ENCODE results near the gene POLG2. TPM values are rescaled to one million over a fixed set of nuclear protein-coding genes. Genes with fewer than 3 reads are reported as not detected.
A peak's percentile ranks its signal among the peaks of the same experiment; 100 is the strongest.

Gene POLG2
- total RNA-seq, 1 experiment from 2014 or later, result 42.7 TPM

DNA sequence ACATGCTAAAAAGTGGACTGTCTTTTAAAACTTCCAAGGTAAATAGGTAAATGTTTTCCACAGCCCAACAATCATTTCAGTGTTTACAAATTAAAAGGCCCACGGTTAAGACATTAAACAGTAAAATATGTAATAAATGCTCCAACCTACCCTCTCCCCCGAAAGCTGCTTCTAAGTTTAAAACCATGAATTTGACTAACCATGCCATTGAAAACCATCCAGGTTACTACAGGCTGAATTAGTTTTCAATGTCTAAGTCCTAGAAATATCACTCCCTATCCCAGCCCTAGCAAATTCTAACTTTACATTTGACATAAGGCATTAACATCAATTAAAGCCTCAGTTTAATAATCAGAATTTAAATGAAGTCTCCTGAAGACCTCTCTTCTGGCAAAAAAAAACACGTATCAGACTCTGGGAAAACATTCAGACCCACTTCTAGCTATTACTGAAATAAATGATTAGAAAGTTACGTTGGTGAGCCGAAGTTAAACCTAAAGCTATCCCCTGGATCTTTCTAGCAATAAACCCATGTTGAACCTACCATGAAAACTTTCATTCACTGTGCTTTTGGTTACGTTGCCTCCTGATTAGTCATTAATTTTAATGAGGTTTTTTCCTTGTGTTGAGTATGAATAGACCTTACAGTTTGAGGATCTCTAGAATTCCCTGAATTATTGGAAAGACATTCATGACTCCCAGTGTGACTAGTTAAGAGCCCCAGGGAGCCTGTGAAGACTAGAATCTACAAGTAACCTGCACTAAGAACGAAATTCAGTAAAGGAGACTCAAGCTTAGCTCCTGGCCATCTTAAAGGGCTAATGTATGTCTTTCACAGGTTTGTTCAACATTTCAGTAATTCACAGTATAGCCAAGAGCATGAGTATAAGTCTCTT, 1.7 kb upstream of the POLG2 start (continued):
- TF ChIP-seq RORB (CRISPR knock-in tag; IDR thresholded peaks at IDR 0.05) (0 out of 2 replicates have a peak, but pooled peaks have one; percentile 4), GTF2I (CRISPR knock-in tag; conservative IDR thresholded peaks at IDR 0.05) (no peak; the same call in 1 of the 2 replicates), TP53 (CRISPR knock-in tag; IDR thresholded peaks at IDR 0.05) (no peak), PRRX2 (CRISPR knock-in tag; IDR thresholded peaks at IDR 0.05) (0 out of 2 replicates have a peak, but pooled peaks have one; percentile 30), ZNF219 (CRISPR knock-in tag; IDR thresholded peaks at IDR 0.05; ENCODE audit: borderline replicate concordance) (no peak), MXD4 (CRISPR knock-in tag; IDR thresholded peaks at IDR 0.05; ENCODE audit: borderline replicate concordance) (no peak), JUN (CRISPR knock-in tag; IDR thresholded peaks at IDR 0.05) (no peak), TCF7 (CRISPR knock-in tag; IDR thresholded peaks at IDR 0.05; ENCODE audit: low read depth) (no peak), CREM (CRISPR knock-in tag; IDR thresholded peaks at IDR 0.05) (no peak), SOX15 (CRISPR knock-in tag; IDR thresholded peaks at IDR 0.05) (no peak), CREB1 (CRISPR knock-in tag; IDR thresholded peaks at IDR 0.05) (no peak), NFATC4 (CRISPR knock-in tag; IDR thresholded peaks at IDR 0.05) (peak; percentile 81), RELA (CRISPR knock-in tag; IDR thresholded peaks at IDR 0.05; ENCODE audit: borderline replicate concordance) (no peak), GABPB1 (CRISPR knock-in tag; IDR thresholded peaks at IDR 0.05) (no peak), JAZF1 (CRISPR knock-in tag; IDR thresholded peaks at IDR 0.05) (no peak), ZNF416 (CRISPR knock-in tag; IDR thresholded peaks at IDR 0.05) (peak; percentile 85), ZNF671 (CRISPR knock-in tag; IDR thresholded peaks at IDR 0.05) (peak; percentile 85; the same call in 1 of the 2 replicates), SMAD3 (CRISPR knock-in tag; IDR thresholded peaks at IDR 0.05; ENCODE audit: borderline replicate concordance) (no peak), TEAD4 (CRISPR knock-in tag; IDR thresholded peaks at IDR 0.05) (no peak), NFE2L1 (CRISPR knock-in tag; IDR thresholded peaks at IDR 0.05) (no peak), FOXP1 (CRISPR knock-in tag; IDR thresholded peaks at IDR 0.05; ENCODE audit: borderline replicate concordance) (no peak)
- TF ChIP-seq, protein P1, sequence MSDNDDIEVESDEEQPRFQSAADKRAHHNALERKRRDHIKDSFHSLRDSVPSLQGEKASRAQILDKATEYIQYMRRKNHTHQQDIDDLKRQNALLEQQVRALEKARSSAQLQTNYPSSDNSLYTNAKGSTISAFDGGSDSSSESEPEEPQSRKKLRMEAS (CRISPR knock-in tag; IDR thresholded peaks at IDR 0.05), result no peak
- TF ChIP-seq, protein P2, sequence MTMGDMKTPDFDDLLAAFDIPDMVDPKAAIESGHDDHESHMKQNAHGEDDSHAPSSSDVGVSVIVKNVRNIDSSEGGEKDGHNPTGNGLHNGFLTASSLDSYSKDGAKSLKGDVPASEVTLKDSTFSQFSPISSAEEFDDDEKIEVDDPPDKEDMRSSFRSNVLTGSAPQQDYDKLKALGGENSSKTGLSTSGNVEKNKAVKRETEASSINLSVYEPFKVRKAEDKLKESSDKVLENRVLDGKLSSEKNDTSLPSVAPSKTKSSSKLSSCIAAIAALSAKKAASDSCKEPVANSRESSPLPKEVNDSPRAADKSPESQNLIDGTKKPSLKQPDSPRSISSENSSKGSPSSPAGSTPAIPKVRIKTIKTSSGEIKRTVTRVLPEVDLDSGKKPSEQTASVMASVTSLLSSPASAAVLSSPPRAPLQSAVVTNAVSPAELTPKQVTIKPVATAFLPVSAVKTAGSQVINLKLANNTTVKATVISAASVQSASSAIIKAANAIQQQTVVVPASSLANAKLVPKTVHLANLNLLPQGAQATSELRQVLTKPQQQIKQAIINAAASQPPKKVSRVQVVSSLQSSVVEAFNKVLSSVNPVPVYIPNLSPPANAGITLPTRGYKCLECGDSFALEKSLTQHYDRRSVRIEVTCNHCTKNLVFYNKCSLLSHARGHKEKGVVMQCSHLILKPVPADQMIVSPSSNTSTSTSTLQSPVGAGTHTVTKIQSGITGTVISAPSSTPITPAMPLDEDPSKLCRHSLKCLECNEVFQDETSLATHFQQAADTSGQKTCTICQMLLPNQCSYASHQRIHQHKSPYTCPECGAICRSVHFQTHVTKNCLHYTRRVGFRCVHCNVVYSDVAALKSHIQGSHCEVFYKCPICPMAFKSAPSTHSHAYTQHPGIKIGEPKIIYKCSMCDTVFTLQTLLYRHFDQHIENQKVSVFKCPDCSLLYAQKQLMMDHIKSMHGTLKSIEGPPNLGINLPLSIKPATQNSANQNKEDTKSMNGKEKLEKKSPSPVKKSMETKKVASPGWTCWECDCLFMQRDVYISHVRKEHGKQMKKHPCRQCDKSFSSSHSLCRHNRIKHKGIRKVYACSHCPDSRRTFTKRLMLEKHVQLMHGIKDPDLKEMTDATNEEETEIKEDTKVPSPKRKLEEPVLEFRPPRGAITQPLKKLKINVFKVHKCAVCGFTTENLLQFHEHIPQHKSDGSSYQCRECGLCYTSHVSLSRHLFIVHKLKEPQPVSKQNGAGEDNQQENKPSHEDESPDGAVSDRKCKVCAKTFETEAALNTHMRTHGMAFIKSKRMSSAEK (CRISPR knock-in tag; IDR thresholded peaks at IDR 0.05; ENCODE audit: borderline replicate concordance), result peak; percentile 60; the same call in 1 of the 2 replicates
- TF ChIP-seq, protein P3, sequence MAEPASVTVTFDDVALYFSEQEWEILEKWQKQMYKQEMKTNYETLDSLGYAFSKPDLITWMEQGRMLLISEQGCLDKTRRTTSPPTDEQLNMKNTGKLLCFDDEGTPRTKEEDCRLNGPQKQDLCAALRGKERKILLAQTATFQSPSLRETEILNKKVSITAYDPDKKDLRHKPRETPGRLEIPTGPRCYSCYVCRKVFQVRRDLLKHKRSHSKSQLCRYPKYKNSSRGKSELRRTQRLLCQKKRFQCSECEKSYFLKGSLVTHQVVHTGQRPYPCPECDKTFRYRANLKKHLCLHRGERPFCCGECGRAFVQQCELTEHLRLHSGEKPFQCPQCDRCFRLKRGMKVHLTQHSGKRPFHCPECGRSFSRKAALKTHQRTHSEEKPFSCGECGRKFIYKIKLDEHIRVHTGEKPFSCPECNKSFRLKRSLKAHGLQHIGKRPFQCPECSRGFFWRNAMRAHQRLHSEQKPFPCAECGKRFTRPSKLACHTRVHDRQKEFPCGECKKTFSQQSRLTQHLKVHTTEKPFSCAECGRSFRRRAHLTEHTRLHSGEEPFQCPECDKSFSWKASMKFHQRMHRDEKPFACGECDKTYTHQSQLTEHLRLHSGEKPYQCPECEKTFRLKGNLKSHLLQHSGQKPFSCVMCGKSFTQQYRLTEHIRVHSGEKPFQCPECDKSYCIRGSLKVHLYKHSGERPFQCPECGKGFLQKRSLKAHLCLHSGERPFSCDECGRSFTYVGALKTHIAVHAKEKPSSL (CRISPR knock-in tag; conservative IDR thresholded peaks at IDR 0.05), result peak; percentile 85
- TF ChIP-seq, protein P4, sequence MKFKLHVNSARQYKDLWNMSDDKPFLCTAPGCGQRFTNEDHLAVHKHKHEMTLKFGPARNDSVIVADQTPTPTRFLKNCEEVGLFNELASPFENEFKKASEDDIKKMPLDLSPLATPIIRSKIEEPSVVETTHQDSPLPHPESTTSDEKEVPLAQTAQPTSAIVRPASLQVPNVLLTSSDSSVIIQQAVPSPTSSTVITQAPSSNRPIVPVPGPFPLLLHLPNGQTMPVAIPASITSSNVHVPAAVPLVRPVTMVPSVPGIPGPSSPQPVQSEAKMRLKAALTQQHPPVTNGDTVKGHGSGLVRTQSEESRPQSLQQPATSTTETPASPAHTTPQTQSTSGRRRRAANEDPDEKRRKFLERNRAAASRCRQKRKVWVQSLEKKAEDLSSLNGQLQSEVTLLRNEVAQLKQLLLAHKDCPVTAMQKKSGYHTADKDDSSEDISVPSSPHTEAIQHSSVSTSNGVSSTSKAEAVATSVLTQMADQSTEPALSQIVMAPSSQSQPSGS (CRISPR knock-in tag; IDR thresholded peaks at IDR 0.05; ENCODE audit: borderline replicate concordance, low read depth), result no peak
- TF ChIP-seq, protein P5, sequence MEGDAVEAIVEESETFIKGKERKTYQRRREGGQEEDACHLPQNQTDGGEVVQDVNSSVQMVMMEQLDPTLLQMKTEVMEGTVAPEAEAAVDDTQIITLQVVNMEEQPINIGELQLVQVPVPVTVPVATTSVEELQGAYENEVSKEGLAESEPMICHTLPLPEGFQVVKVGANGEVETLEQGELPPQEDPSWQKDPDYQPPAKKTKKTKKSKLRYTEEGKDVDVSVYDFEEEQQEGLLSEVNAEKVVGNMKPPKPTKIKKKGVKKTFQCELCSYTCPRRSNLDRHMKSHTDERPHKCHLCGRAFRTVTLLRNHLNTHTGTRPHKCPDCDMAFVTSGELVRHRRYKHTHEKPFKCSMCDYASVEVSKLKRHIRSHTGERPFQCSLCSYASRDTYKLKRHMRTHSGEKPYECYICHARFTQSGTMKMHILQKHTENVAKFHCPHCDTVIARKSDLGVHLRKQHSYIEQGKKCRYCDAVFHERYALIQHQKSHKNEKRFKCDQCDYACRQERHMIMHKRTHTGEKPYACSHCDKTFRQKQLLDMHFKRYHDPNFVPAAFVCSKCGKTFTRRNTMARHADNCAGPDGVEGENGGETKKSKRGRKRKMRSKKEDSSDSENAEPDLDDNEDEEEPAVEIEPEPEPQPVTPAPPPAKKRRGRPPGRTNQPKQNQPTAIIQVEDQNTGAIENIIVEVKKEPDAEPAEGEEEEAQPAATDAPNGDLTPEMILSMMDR (IDR thresholded peaks at IDR 0.05), result no peak
- TF ChIP-seq, protein P6, sequence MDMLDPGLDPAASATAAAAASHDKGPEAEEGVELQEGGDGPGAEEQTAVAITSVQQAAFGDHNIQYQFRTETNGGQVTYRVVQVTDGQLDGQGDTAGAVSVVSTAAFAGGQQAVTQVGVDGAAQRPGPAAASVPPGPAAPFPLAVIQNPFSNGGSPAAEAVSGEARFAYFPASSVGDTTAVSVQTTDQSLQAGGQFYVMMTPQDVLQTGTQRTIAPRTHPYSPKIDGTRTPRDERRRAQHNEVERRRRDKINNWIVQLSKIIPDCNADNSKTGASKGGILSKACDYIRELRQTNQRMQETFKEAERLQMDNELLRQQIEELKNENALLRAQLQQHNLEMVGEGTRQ (CRISPR knock-in tag; IDR thresholded peaks at IDR 0.05), result no peak
- TF ChIP-seq, protein P7, sequence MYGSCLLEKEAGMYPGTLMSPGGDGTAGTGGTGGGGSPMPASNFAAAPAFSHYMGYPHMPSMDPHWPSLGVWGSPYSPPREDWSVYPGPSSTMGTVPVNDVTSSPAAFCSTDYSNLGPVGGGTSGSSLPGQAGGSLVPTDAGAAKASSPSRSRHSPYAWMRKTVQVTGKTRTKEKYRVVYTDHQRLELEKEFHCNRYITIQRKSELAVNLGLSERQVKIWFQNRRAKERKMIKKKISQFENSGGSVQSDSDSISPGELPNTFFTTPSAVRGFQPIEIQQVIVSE (CRISPR knock-in tag; IDR thresholded peaks at IDR 0.05; ENCODE audit: borderline replicate concordance), result peak; percentile 7; the same call in 1 of the 2 replicates
